ENCODE results near the gene TIMM8A.

DNA sequence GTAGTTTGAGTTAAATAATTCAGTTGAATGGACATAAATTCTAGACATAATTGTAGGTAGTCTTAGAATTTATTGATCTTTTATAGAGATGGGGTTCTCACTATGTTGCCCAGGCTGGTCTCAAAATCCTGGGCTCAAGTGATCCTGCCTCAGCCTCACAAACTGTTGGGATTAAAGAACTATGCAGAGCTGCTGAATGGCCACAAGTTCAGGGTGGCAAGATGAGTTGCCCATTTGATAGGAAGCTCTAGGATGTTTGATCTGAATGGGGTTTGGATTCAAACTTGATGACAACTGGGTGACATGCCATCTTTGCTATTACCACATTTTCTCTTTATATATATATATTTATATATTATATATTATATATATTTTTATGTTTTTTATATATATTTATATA, 45.8 kb upstream of the TIMM8A start:
- TF ChIP-seq, protein P1, sequence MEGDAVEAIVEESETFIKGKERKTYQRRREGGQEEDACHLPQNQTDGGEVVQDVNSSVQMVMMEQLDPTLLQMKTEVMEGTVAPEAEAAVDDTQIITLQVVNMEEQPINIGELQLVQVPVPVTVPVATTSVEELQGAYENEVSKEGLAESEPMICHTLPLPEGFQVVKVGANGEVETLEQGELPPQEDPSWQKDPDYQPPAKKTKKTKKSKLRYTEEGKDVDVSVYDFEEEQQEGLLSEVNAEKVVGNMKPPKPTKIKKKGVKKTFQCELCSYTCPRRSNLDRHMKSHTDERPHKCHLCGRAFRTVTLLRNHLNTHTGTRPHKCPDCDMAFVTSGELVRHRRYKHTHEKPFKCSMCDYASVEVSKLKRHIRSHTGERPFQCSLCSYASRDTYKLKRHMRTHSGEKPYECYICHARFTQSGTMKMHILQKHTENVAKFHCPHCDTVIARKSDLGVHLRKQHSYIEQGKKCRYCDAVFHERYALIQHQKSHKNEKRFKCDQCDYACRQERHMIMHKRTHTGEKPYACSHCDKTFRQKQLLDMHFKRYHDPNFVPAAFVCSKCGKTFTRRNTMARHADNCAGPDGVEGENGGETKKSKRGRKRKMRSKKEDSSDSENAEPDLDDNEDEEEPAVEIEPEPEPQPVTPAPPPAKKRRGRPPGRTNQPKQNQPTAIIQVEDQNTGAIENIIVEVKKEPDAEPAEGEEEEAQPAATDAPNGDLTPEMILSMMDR (IDR thresholded peaks at IDR 0.05), result no peak
- no peak for TF ChIP-seq EP300 (IDR thresholded peaks at IDR 0.05)
- no peak for TF ChIP-seq POLR2A (IDR thresholded peaks at IDR 0.05)
